ENCODE measurements around the gene TMEM231. TPM values are rescaled to one million over a fixed set of nuclear protein-coding genes. Genes with fewer than 3 reads are reported as not detected.

TMEM231 gene
- polyA plus RNA-seq, 1 experiment: 10.6 TPM

GRCh38 chr16:75535901-75536300 lies 20.2 kb downstream of the TMEM231 start, which contains the start of gene CHST5:
Gene CHST5 (minus strand): TSS chr16:75536108. CDS start chr16:75530384, 5,724 bp downstream.
- CTCF ChIA-PET: interaction anchor here (1.5 to 2.2 kb wide), 2 partner anchors 19 to 71 kb away, joined by 4 to 9 read pairs; no protein-coding TSS in a partner anchor
- POLR2A ChIA-PET: no interaction called here
- H3K27ac ChIP-seq (ENCODE audit: low read depth, low read length): no peak within 1 kb of the TSS
- H3K27me3 ChIP-seq (ENCODE audit: control insufficient read depth, insufficient read depth, low read length): peaks cover 14% of the 10 kb centered on the region
- H3K4me3 ChIP-seq (ENCODE audit: low read depth, low read length): no peak within 1 kb of the TSS
- no peak for TF ChIP-seq CTCF (IDR thresholded peaks at IDR 0.05; ENCODE audit: low read depth, low read length)
- no peaks in the 10 kb centered on the region for H3K9me3 ChIP-seq (ENCODE audit: control insufficient read depth, insufficient read depth, low read length)
- DNase-seq (ENCODE audit: low read depth, low spot score): no peak

- H3K27me3 ChIP-seq (ENCODE audit: control insufficient read depth, insufficient read depth, low read length): peaks cover 14% of the 10 kb centered on the region
- POLR2A ChIA-PET: no interaction called here
- H3K27ac ChIP-seq (ENCODE audit: low read depth, low read length): no peak overlapping the region
- DNase-seq (ENCODE audit: low read depth, low spot score): no peak
- CTCF ChIA-PET: interaction anchor here (0.5 to 2.2 kb wide), 3 partner anchors 17 to 70 kb away, joined by 3 to 9 read pairs (median 4); no protein-coding TSS in a partner anchor
- TF ChIP-seq CTCF (IDR thresholded peaks at IDR 0.05; ENCODE audit: low read depth, low read length): no peak
- H3K9me3 ChIP-seq (ENCODE audit: control insufficient read depth, insufficient read depth, low read length): no peaks in the 10 kb centered on the region
- H3K4me3 ChIP-seq (ENCODE audit: low read depth, low read length): no peak overlapping the region
Measured at GRCh38 chr16:75535211-75535843, 20.7 kb downstream of the TMEM231 start.

- H3K27ac ChIP-seq (ENCODE audit: low read depth, low read length): no peak overlapping the region
- no peak overlapping the region for H3K4me3 ChIP-seq (ENCODE audit: low read depth, low read length)
- H3K27me3 ChIP-seq (ENCODE audit: control insufficient read depth, insufficient read depth, low read length): peaks cover 14% of the 10 kb centered on the region
- ChIA-PET CTCF (interaction anchor here (0.5 to 2.2 kb wide), 3 partner anchors 16 to 70 kb away, joined by 3 to 9 read pairs (median 4); no protein-coding TSS in a partner anchor), POLR2A (interaction anchor here (0.7 kb wide), 1 partner anchor 17 kb away, joined by 4 read pairs; no protein-coding TSS in a partner anchor)
- H3K9me3 ChIP-seq (ENCODE audit: control insufficient read depth, insufficient read depth, low read length): peaks cover 6% of the 10 kb centered on the region; the same call in 1 of the 2 replicates
- TF ChIP-seq CTCF (IDR thresholded peaks at IDR 0.05; ENCODE audit: low read depth, low read length): no peak
- no peak for DNase-seq (ENCODE audit: low read depth, low spot score)
Measured at GRCh38 chr16:75534560-75535205, 21.4 kb downstream of the TMEM231 start.

- DNase-seq (ENCODE audit: low read depth, low spot score): no peak
- Histone ChIP-seq H3K27me3 (ENCODE audit: control insufficient read depth, insufficient read depth, low read length) (peaks cover 14% of the 10 kb centered on the region), H3K27ac (ENCODE audit: low read depth, low read length) (no peak overlapping the region), H3K4me3 (ENCODE audit: low read depth, low read length) (no peak overlapping the region), H3K9me3 (ENCODE audit: control insufficient read depth, insufficient read depth, low read length) (peaks cover 9% of the 10 kb centered on the region; the same call in 1 of the 2 replicates)
- CTCF ChIA-PET: interaction anchor here (1.0 to 2.0 kb wide), 2 partner anchors 15 to 68 kb away, joined by 4 to 13 read pairs; no protein-coding TSS in a partner anchor
- TF ChIP-seq CTCF (IDR thresholded peaks at IDR 0.05; ENCODE audit: low read depth, low read length): no peak
- POLR2A ChIA-PET: no interaction called here
Measured at GRCh38 chr16:75532791-75533190, 23.3 kb downstream of the TMEM231 start.
